H1 (cell line): ENCODE results near the gene LCN6. TPM values are rescaled to one million over a fixed set of nuclear protein-coding genes. Genes with fewer than 3 reads are reported as not detected.

ENCODE experiments used
- CTCF ChIA-PET: fragments of 300-600 bp; sonication (Branson Sonifier 250); formaldehyde crosslinking; loops from one replicate; lab custom pipeline; 2021; ENCODE audit not compliant: partially characterized antibody; lab: Charles Lee
- POLR2A ChIA-PET: fragments of 300-600 bp; sonication (Branson Sonifier 250); formaldehyde crosslinking; loops from one replicate; lab custom pipeline; 2021; ENCODE audit warnings: inconsistent platforms; ENCODE audit not compliant: partially characterized antibody; lab: Charles Lee
- DNase-seq, 2 experiments: peaks; one replicate each; pipeline versions ENCODE4 v3.0.0 to v3.0.0-alpha.2; 2010 to 2022; ENCODE audit warnings: low spot score in 2 of 2, low read depth in 1 of 2, mixed read lengths in 1 of 2
- FAIRE-seq: peaks from 2 replicates; lab custom pipeline; 2011; peaks lifted over from hg19 to GRCh38; lab: Jason Lieb, UNC
- H2AFZ ChIP-seq: 2 replicates; pipeline ENCODE4 v1.8.1; 2012; ENCODE audit warnings: low read length, inconsistent platforms
- H2AK5ac ChIP-seq: 2 replicates; pipeline ENCODE4 v1.6.1; 2013; ENCODE audit warnings: low read depth, low read length
- H2BK120ac ChIP-seq: replicated peaks from 2 replicates; pipeline ENCODE3; 2013; ENCODE audit warnings: low read depth, low read length, inconsistent platforms
- H2BK12ac ChIP-seq: 2 replicates; pipeline ENCODE4 v1.6.1; 2013; ENCODE audit warnings: low read depth, low read length
- H2BK15ac ChIP-seq: 2 replicates; pipeline ENCODE4 v1.6.1; 2013; ENCODE audit warnings: low read length
- H2BK20ac ChIP-seq: 2 replicates; pipeline ENCODE4 v1.6.1; 2013; ENCODE audit warnings: low read length
- H2BK5ac ChIP-seq: 2 replicates; pipeline ENCODE4 v1.6.1; 2013; ENCODE audit warnings: low read depth, low read length
- H3K14ac ChIP-seq: 2 replicates; pipeline ENCODE4 v1.6.1; 2013; ENCODE audit warnings: inconsistent platforms; ENCODE audit not compliant: insufficient read length
- H3K18ac ChIP-seq: 2 replicates; pipeline ENCODE4 v1.6.1; 2013; ENCODE audit warnings: low read length; ENCODE audit errors: extremely low read depth
- H3K23ac ChIP-seq: 2 replicates; pipeline ENCODE4 v1.6.1; 2013; ENCODE audit warnings: inconsistent platforms; ENCODE audit not compliant: insufficient read length
- H3K23me2 ChIP-seq: 2 replicates; pipeline ENCODE4 v1.6.1; 2013; ENCODE audit warnings: low read depth, low read length
- H3K27ac ChIP-seq: 2 replicates; pipeline ENCODE4 v1.6.1; 2011; ENCODE audit warnings: low read depth, low read length, inconsistent platforms
- H3K27me3 ChIP-seq, 4 experiments: replicated peaks in 1 of 4; 1 replicate in 1 of 4; 2 replicates in 3 of 4; pipeline versions ENCODE4 v1.6.1 to v1.8.1; 2011 to 2013; ENCODE audit warnings: low read length in 3 of 4, mild to moderate bottlenecking in 3 of 4, inconsistent platforms in 2 of 4, mixed read lengths in 2 of 4, moderate library complexity in 1 of 4; ENCODE audit not compliant: control insufficient read depth in 3 of 4, insufficient read depth in 3 of 4; ENCODE audit errors: extremely low read depth in 1 of 4
- H3K36me3 ChIP-seq, 4 experiments: 2 replicates each; pipeline versions ENCODE4 v1.6.1 to v1.8.1; 2011 to 2013; ENCODE audit warnings: mild to moderate bottlenecking in 4 of 4, low read length in 3 of 4, moderate library complexity in 2 of 4, control low read depth in 1 of 4, inconsistent platforms in 1 of 4; ENCODE audit not compliant: insufficient read depth in 4 of 4, control insufficient read depth in 2 of 4
- H3K4ac ChIP-seq: replicated peaks from 2 replicates; pipeline ENCODE3; 2013; ENCODE audit warnings: low read length, low read depth, mixed read lengths, inconsistent platforms; ENCODE audit not compliant: insufficient read length
- H3K4me1 ChIP-seq, 4 experiments: replicated peaks in 1 of 4; 1 replicate in 1 of 4; 2 replicates in 3 of 4; pipeline versions ENCODE4 v1.6.1 to v1.8.1; 2011 to 2013; ENCODE audit warnings: low read length in 3 of 4, inconsistent platforms in 2 of 4, mixed read lengths in 1 of 4; ENCODE audit not compliant: insufficient read depth in 4 of 4, control insufficient read depth in 3 of 4
- H3K4me2 ChIP-seq, 2 experiments: 2 replicates each; pipeline versions ENCODE4 v1.6.1 to v1.8.1; 2011 to 2013; ENCODE audit warnings: low read depth in 2 of 2, low read length in 2 of 2, control low read depth in 1 of 2, inconsistent platforms in 1 of 2, mild to moderate bottlenecking in 1 of 2; ENCODE audit not compliant: insufficient read depth in 1 of 2
- H3K4me3 ChIP-seq, 4 experiments: fragments of 200-600, 300-600 bp in 1 of 4; sonication (generic), shearing (Covaris generic), sonication (Bioruptor Twin) in 1 of 4; 2 replicates each; pipeline versions ENCODE4 v1.5.1 to v1.8.1; 2011 to 2016; ENCODE audit warnings: low read length in 4 of 4, low read depth in 3 of 4, control low read depth in 2 of 4, inconsistent platforms in 2 of 4, mild to moderate bottlenecking in 2 of 4, mixed read lengths in 1 of 4, moderate library complexity in 1 of 4; ENCODE audit not compliant: insufficient read depth in 2 of 4; ENCODE audit errors: extremely low read depth in 1 of 4
- H3K56ac ChIP-seq: replicated peaks from 2 replicates; pipeline ENCODE3; 2013; ENCODE audit warnings: low read depth, mild to moderate bottlenecking, mixed read lengths, low read length, inconsistent platforms; ENCODE audit not compliant: insufficient read length
- H3K79me1 ChIP-seq: 2 replicates; pipeline ENCODE4 v1.6.1; 2013; ENCODE audit warnings: low read depth, low read length, control low read depth
- H3K79me2 ChIP-seq, 2 experiments: 2 replicates each; pipeline versions ENCODE4 v1.6.1 to v1.8.1; 2012 to 2013; ENCODE audit warnings: low read length in 2 of 2, mild to moderate bottlenecking in 2 of 2, inconsistent platforms in 1 of 2; ENCODE audit not compliant: insufficient read depth in 2 of 2, control insufficient read depth in 1 of 2
- H3K9ac ChIP-seq, 4 experiments: replicated peaks in 1 of 4; 1 replicate in 1 of 4; 2 replicates in 3 of 4; pipeline versions ENCODE4 v1.6.1 to v1.8.1; 2011 to 2013; ENCODE audit warnings: low read depth in 3 of 4, low read length in 3 of 4, control low read depth in 2 of 4, mild to moderate bottlenecking in 2 of 4, moderate library complexity in 2 of 4, inconsistent platforms in 1 of 4; ENCODE audit errors: extremely low read depth in 1 of 4
- H3K9me3 ChIP-seq, 2 experiments: 2 replicates each; pipeline versions ENCODE4 v1.6.1 to v1.8.1; 2012 to 2013; ENCODE audit warnings: mild to moderate bottlenecking in 2 of 2, moderate library complexity in 2 of 2, control low read depth in 1 of 2, inconsistent platforms in 1 of 2, low read depth in 1 of 2, low read length in 1 of 2, mixed read lengths in 1 of 2; ENCODE audit not compliant: insufficient read depth in 2 of 2
- H4K20me1 ChIP-seq, 2 experiments: replicated peaks in 1 of 2; 2 replicates each; pipeline versions ENCODE3 to v1.8.1; 2011 to 2013; ENCODE audit warnings: inconsistent platforms in 2 of 2, low read length in 2 of 2, mild to moderate bottlenecking in 1 of 2; ENCODE audit not compliant: insufficient read depth in 2 of 2, control insufficient read depth in 1 of 2
- H4K5ac ChIP-seq: 2 replicates; pipeline ENCODE4 v1.6.1; 2013; ENCODE audit warnings: low read length, low read depth, mixed read lengths, inconsistent platforms; ENCODE audit not compliant: insufficient read length
- H4K8ac ChIP-seq: 2 replicates; pipeline ENCODE4 v1.8.0; 2013; ENCODE audit warnings: mild to moderate bottlenecking, moderate library complexity, low read length, inconsistent platforms; ENCODE audit not compliant: insufficient read depth; ENCODE audit errors: extremely low read depth
- H4K91ac ChIP-seq: replicated peaks from 2 replicates; pipeline ENCODE3; 2013; ENCODE audit warnings: low read length, mixed read lengths, inconsistent platforms; ENCODE audit not compliant: insufficient read length
- CTCF ChIP-seq, 3 experiments: IDR thresholded peaks; 1 replicate in 2 of 3; 2 replicates in 1 of 3; pipeline versions ENCODE4 v1.5.1 to v1.6.1; 2011; ENCODE audit warnings: low read length in 3 of 3, mild to moderate bottlenecking in 3 of 3, inconsistent platforms in 2 of 3, low read depth in 1 of 3, moderate library complexity in 1 of 3; ENCODE audit not compliant: insufficient read depth in 1 of 3; ENCODE audit errors: control extremely low read depth in 1 of 3
- TCF12 ChIP-seq: IDR thresholded peaks from 2 replicates; pipeline ENCODE4 v1.6.1; 2011; ENCODE audit warnings: low read depth, mild to moderate bottlenecking, low read length
- whole genome bisulfite sequencing, 2 experiments: shearing (Covaris generic) in 1 of 2; methylation state at CpG; one replicate each; pipeline versions ENCODE4 v1.1.6 to v1.1.7; 2013 to 2015; ENCODE audit warnings: low lambda C conversion rate in 2 of 2, mixed read lengths in 2 of 2, inconsistent platforms in 1 of 2, low coverage in 1 of 2, missing lambda C conversion rate in 1 of 2; ENCODE audit not compliant: insufficient replicate concordance in 2 of 2, insufficient coverage in 1 of 2, insufficient read length in 1 of 2; ENCODE audit errors: extremely low coverage in 1 of 2, missing lambda C conversion rate in 1 of 2; 5-methylcytosine and 5-hydroxymethylcytosine counted together
- polyA plus RNA-seq, 7 experiments: library from polyadenylated mRNA; depleted of rRNA in 3 of 7; stranded (reverse) in 5 of 7; unstranded in 2 of 7; fragments of >200 nt in 5 of 7; fragments of 200-250 nt in 2 of 7; gene quantifications; 1 replicate in 5 of 7; 2 replicates in 1 of 7; 4 replicates in 1 of 7; pipeline versions ENCODE4 v1.2.1 to v1.2.3, GENCODE V29; 2011 to 2013; ENCODE audit warnings: missing spikeins in 2 of 7, mixed read lengths in 2 of 7
- total RNA-seq: library from RNA; stranded (reverse); fragmentation: NEBNext Ultra II Directional; extraction: Animal tissue kit (Norgen Biotek cat#: 25700); gene quantifications from 2 replicates; pipeline ENCODE4 v1.2.1, GENCODE V29; 2021

LCN6 gene
- total and polyA plus RNA-seq, 2 of the 8 experiments (the other 6 are each of a cell fraction or from before 2014, with no cell fraction given): not detected

- CTCF ChIA-PET: interaction anchor here (0.6 to 8.0 kb wide), 7 partner anchors 9 to 456 kb away, joined by 3 to 88 read pairs (median 3); partner anchors contain the start of genes LCN15 and LCN8
- 90% methylated on average over 5 of the region's 5 CpGs; no CpG with 5 or more reads in 1 of the 2 experiments for WGBS, 2 experiments
- POLR2A ChIA-PET: interaction anchor here (0.6 kb wide), 1 partner anchor 36 kb away, joined by 3 read pairs; no protein-coding TSS in a partner anchor
Measured at GRCh38 chr9:136779808-136780207, 31.5 kb upstream of the LCN6 start.

More at GRCh38 chr9:136779808-136780207, 31.5 kb upstream of the LCN6 start:
- Histone ChIP-seq H3K14ac (no peak overlapping the region), H3K18ac (no peak overlapping the region), H4K91ac (no peak overlapping the region), H3K27ac (no peak overlapping the region), H3K27me3 (peaks cover 0 to 4% (median 1%) of the 10 kb centered on the region in 4 experiments; a peak in 3 of 7 replicates), H3K56ac (no peak overlapping the region), H3K9ac (no peak overlapping the region), H3K9me3 (no peaks in the 10 kb centered on the region; a peak in 1 of 4 replicates), H2AFZ (no peak overlapping the region), H3K4ac (no peak overlapping the region), H3K4me2 (no peak overlapping the region), H2BK5ac (no peak overlapping the region), H3K36me3 (no peaks in the 10 kb centered on the region), H4K8ac (no peak overlapping the region), H3K4me1 (no peaks in the 10 kb centered on the region), H4K5ac (no peak overlapping the region), H2BK12ac (no peak overlapping the region), H2AK5ac (no peak overlapping the region), H3K79me2 (no peaks in the 10 kb centered on the region), H2BK120ac (no peak overlapping the region), H3K4me3 (no peak overlapping the region), H4K20me1 (no peaks in the 10 kb centered on the region), H3K23me2 (no peaks in the 10 kb centered on the region), H2BK20ac (no peak overlapping the region), H3K23ac (no peak overlapping the region), H3K79me1 (no peaks in the 10 kb centered on the region), H2BK15ac (no peak overlapping the region)
- TF ChIP-seq TCF12: no peak
- peak in 1 of 3 experiments; percentile 15; a peak in 1 of 4 replicates for TF ChIP-seq CTCF (IDR thresholded peaks at IDR 0.05; ENCODE audit: control extremely low read depth in 1 of 3, insufficient read depth in 1 of 3, low read depth in 1 of 3, low read length in 3 of 3)
- no peak for DNase-seq
- no peak for FAIRE-seq
